Loucy (cell line): ENCODE results near the gene COPS7A.
"Not testable (repeated sequence)": the region's sequence is repeated elsewhere in the genome, so short reads cannot be mapped to it uniquely, and the experiment has no call there.

ENCODE experiments used
- H2AFZ ChIP-seq: fragments of 200-600 bp; sonication (generic); 2 replicates; pipeline ENCODE4 v1.6.0; 2016; ENCODE audit warnings: antibody characterized with exemption, mild to moderate bottlenecking, low read length, moderate library complexity
- H3F3A ChIP-seq: fragments of 200-600 bp; 2 replicates; pipeline ENCODE4 v1.6.0; 2016; ENCODE audit warnings: antibody characterized with exemption, low read depth, mild to moderate bottlenecking
- H3K27me3 ChIP-seq: fragments of 200-600 bp; sonication (generic); 2 replicates; pipeline ENCODE4 v1.6.1; 2014; ENCODE audit warnings: low read length, mild to moderate bottlenecking; ENCODE audit not compliant: insufficient read depth, poor library complexity, severe bottlenecking
- H3K36me3 ChIP-seq: fragments of 200-600 bp; sonication (generic); 2 replicates; pipeline ENCODE4 v1.6.1; 2016; ENCODE audit warnings: low read length; ENCODE audit not compliant: insufficient read depth
- H3K4me1 ChIP-seq: fragments of 200-600 bp; sonication (generic); 2 replicates; pipeline ENCODE4 v1.5.1; 2014; ENCODE audit warnings: low read length, mild to moderate bottlenecking; ENCODE audit not compliant: insufficient read depth, poor library complexity, severe bottlenecking
- H3K4me2 ChIP-seq: fragments of 200-600 bp; sonication (generic); 2 replicates; pipeline ENCODE4 v1.6.0; 2014; ENCODE audit warnings: antibody characterized with exemption, low read length, low read depth, mild to moderate bottlenecking; ENCODE audit not compliant: poor library complexity, severe bottlenecking
- H3K4me3 ChIP-seq: fragments of 200-600 bp; sonication (generic); 2 replicates; pipeline ENCODE4 v1.5.1; 2014; ENCODE audit warnings: low read length, mild to moderate bottlenecking, mixed read lengths; ENCODE audit not compliant: poor library complexity, severe bottlenecking
- H3K79me2 ChIP-seq: fragments of 200-600 bp; sonication (generic); 2 replicates; pipeline ENCODE4 v1.6.1; 2014; ENCODE audit warnings: low read length; ENCODE audit not compliant: insufficient read depth
- H3K9ac ChIP-seq: fragments of 200-600 bp; sonication (generic); 2 replicates; pipeline ENCODE4 v1.6.0; 2014; ENCODE audit warnings: mild to moderate bottlenecking, low read depth, low read length, moderate library complexity; ENCODE audit not compliant: poor library complexity, severe bottlenecking
- H3K9me2 ChIP-seq: fragments of 200-600 bp; sonication (generic); replicated peaks from 2 replicates; pipeline ENCODE4 v1.6.1; 2016; ENCODE audit warnings: low read depth, low read length, mixed read lengths
- H3K9me3 ChIP-seq: fragments of 200-600 bp; sonication (generic); 2 replicates; pipeline ENCODE4 v1.6.1; 2014; ENCODE audit warnings: mild to moderate bottlenecking, antibody characterized with exemption, low read length, low read depth; ENCODE audit not compliant: insufficient read depth
- H4K20me1 ChIP-seq: fragments of 200-600 bp; sonication (generic); 2 replicates; pipeline ENCODE4 v1.6.0; 2014; ENCODE audit warnings: antibody characterized with exemption, low read length, mild to moderate bottlenecking; ENCODE audit not compliant: insufficient read depth, poor library complexity, severe bottlenecking
- EZH2phosphoT487 ChIP-seq: fragments of 200-600 bp; IDR thresholded peaks from 2 replicates; pipeline ENCODE4 v1.6.1; 2018; ENCODE audit warnings: antibody characterized with exemption, mild to moderate bottlenecking, moderate library complexity, borderline replicate concordance
- TF ChIP-seq, protein P1 (sequence below): fragments of 200-600 bp; sonication (generic); conservative IDR thresholded peaks from 2 replicates; pipeline ENCODE4 v1.5.1; 2014; ENCODE audit warnings: mild to moderate bottlenecking, antibody characterized with exemption, low read length

Gene COPS7A

DNA sequence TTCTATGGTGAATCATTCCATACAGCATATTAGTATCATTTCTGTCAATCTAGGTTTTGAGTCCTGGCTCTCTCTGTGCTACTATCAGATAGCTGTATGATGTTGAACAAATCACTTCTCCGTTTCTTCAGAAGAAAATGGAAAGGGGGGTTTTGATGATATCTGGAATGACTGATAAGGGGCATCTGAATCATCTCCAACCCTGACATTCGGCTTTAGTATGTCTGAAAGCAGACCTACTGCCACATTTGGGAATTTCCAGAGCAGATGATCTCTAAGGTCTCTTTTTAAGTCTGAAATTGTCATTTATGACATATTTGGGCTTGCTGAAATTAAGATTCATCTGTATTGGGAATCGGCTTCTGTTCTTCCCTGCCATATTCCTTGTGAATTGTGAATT lies 19.0 kb downstream of the COPS7A start:
- Histone ChIP-seq H3K79me2 (no peaks in the 10 kb centered on the region), H3K36me3 (peaks cover 11% of the 10 kb centered on the region; the same call in 1 of the 2 replicates), H3F3A (no peaks in the 10 kb centered on the region), H3K4me1 (peaks cover 15% of the 10 kb centered on the region), H3K4me2 (no peak overlapping the region), H3K9ac (no peak overlapping the region), H3K27me3 (no peaks in the 10 kb centered on the region), H4K20me1 (no peaks in the 10 kb centered on the region), H3K4me3 (no peak overlapping the region), H2AFZ (no peak overlapping the region), H3K9me3 (no peaks in the 10 kb centered on the region), H3K9me2 (no peaks in the 10 kb centered on the region)
- TF ChIP-seq, protein P1, sequence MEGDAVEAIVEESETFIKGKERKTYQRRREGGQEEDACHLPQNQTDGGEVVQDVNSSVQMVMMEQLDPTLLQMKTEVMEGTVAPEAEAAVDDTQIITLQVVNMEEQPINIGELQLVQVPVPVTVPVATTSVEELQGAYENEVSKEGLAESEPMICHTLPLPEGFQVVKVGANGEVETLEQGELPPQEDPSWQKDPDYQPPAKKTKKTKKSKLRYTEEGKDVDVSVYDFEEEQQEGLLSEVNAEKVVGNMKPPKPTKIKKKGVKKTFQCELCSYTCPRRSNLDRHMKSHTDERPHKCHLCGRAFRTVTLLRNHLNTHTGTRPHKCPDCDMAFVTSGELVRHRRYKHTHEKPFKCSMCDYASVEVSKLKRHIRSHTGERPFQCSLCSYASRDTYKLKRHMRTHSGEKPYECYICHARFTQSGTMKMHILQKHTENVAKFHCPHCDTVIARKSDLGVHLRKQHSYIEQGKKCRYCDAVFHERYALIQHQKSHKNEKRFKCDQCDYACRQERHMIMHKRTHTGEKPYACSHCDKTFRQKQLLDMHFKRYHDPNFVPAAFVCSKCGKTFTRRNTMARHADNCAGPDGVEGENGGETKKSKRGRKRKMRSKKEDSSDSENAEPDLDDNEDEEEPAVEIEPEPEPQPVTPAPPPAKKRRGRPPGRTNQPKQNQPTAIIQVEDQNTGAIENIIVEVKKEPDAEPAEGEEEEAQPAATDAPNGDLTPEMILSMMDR, result no peak
- no peak for TF ChIP-seq EZH2phosphoT487

DNA sequence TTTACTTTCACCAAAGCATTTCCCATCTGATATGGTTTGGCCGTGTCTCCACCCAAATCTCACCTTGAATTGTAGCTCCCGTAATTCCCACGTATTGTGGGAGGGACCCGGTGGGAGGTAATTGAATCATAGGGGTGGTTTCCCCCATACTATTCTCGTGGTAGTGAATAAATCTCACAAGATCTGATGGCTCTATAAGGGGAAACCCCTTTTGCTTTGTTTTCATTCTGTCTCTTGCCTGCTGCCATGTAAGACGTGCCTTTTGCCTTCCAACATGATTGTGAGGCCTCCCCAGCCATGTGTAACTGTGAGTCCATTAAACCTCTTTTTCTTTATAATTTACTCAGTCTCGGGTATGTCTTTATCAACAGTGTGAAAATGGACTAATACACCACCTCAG lies 19.5 kb downstream of the COPS7A start:
- H3K79me2 ChIP-seq, H2AFZ ChIP-seq, H3K27me3 ChIP-seq, H3K4me3 ChIP-seq, H4K20me1 ChIP-seq, H3F3A ChIP-seq, H3K9ac ChIP-seq, H3K9me3 ChIP-seq, H3K9me2 ChIP-seq, H3K4me2 ChIP-seq: not testable (repeated sequence)
- Histone ChIP-seq H3K36me3 (peaks cover 15% of the 10 kb centered on the region; the same call in 1 of the 2 replicates), H3K4me1 (peaks cover 15% of the 10 kb centered on the region)

DNA sequence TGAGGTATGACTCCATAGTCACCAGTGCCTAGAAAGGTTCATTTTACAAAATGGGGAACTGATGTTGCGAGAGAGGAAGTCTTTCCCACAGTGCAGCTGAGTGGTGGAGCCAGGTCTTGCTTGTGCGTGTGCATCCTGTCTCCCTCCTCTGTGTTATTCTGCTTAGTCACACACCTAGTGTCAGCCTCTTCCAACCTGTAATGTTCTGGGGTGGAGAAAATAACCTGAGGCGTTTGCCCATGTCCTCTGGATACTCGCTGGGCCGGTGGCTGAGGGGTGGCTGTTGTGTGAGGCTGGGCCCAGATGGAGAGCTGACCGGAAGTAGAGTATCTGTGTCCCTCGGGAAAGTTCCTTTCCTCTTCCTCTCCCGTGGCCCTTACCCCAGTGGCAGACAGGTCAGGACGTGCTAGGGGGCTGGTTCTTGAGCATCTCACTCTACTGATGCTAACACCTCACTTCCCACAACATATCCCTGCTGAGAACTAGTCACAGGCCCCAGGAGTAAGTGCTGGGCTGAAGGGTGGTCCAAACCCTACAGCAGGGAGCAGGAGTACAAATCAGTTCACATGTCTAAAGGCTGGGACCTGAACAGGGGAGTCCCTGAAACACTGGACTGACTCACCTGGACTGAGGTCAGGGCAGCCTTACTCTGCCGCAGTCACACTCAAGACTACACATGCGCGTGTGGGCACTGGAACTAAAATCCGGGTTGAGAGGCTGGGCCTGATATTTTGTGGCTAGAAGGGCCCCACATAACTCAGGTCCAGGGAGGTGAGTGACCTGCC lies 22.1 kb downstream of the COPS7A start:
- TF ChIP-seq, protein P1, result no peak
- no peak for TF ChIP-seq EZH2phosphoT487
- Histone ChIP-seq H3K4me2 (peak overlapping the region; percentile 22), H3F3A (no peaks in the 10 kb centered on the region), H3K79me2 (peaks cover 11% of the 10 kb centered on the region; the same call in 1 of the 2 replicates), H3K36me3 (peaks cover 31% of the 10 kb centered on the region; the same call in 1 of the 2 replicates), H2AFZ (no peak overlapping the region), H3K9ac (peak overlapping the region; percentile 46), H3K4me1 (peaks cover 20% of the 10 kb centered on the region), H4K20me1 (no peaks in the 10 kb centered on the region), H3K9me2 (no peaks in the 10 kb centered on the region), H3K4me3 (no peak overlapping the region), H3K27me3 (no peaks in the 10 kb centered on the region), H3K9me3 (no peaks in the 10 kb centered on the region)

DNA sequence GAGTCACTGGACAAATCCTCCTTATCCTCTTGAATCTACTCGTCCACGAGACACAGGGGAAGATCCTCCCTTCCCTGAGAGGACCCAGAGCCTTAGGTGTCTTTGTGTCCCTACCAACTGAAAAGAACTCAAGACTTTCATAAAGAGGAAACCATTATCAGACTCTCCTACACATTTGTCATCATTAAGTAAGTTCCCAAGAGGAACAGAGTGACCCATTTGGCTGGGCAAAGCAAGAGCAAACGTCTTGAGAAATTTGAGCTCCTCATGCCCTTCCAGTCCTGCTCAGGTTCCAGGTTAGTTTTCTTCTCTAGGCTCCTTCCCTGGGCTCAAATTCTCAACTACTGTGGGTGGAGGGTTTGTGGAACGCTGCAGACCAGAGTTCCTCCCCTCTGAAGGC lies 23.4 kb downstream of the COPS7A start:
- no peaks in the 10 kb centered on the region for H3K9me3 ChIP-seq
- H4K20me1 ChIP-seq, result peaks cover 7% of the 10 kb centered on the region
- TF ChIP-seq, protein P1, result no peak
- no peak for TF ChIP-seq EZH2phosphoT487
- H3K27me3 ChIP-seq, result no peaks in the 10 kb centered on the region
- no peak overlapping the region for H3K4me2 ChIP-seq
- H2AFZ ChIP-seq, result no peak overlapping the region
- H3K79me2 ChIP-seq, result peaks cover 23% of the 10 kb centered on the region
- H3K36me3 ChIP-seq, result peaks cover 31% of the 10 kb centered on the region; the same call in 1 of the 2 replicates
- H3K9me2 ChIP-seq, result no peaks in the 10 kb centered on the region
- H3K9ac ChIP-seq, result no peak overlapping the region
- H3K4me1 ChIP-seq, result peaks cover 32% of the 10 kb centered on the region
- H3K4me3 ChIP-seq, result no peak overlapping the region
- H3F3A ChIP-seq, result no peaks in the 10 kb centered on the region
